Astrocyte (in vitro differentiated cells and primary cell): Measurements from ENCODE around the gene MLPH.

Experiments used
- EZH2 ChIP-seq: IDR thresholded peaks from 2 replicates; pipeline ENCODE4 v1.6.1; 2012; ENCODE audit warnings: mild to moderate bottlenecking, low read length, inconsistent platforms; ENCODE audit not compliant: insufficient read depth
- TF ChIP-seq, protein P1 (sequence below): IDR thresholded peaks from 2 replicates; pipeline ENCODE4 v1.5.1; 2011; ENCODE audit warnings: low read depth, mild to moderate bottlenecking, inconsistent platforms, low read length, moderate library complexity; ENCODE audit not compliant: insufficient read depth

DNA sequence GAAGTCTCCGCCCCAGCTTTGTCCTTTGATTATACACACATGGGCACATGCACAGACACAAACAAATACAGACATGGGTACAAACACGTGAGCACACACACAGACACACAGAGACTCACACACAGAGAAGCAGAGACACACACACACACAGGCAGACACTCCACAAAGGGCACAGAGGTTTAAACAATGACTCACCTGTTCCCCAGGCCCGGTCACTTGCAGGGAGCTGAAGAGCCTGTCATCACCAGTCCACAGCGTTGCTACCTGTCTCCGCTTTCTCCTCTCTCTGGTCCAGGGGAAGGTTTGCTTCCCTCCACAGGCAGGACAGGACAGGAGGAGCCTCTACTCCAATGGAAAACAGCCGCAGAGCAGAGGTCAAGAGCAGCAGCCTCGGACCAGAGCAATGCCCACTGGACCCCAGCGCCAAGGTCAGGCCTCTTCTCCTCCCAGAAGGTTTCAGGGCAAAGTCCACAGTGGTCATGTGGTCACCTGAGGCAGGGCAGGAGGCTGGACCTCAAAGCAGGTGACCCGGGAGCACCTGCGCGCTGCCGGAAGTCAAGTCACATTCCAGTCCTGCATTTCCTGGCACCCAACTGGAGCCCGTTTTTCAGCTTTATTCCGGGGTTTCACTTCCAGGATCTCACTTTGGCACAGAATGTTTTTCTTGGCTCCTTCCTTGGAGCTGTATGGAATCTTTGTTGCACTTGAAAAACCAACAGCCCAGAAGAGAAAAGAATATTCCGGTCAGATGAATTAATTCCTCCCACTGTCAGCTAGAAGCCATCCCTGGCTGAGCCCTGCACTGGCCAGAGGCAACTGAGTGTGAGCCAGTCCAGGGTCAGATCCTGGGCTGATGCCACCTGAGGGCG is 103.5 kb downstream of the MLPH start, which contains the start of gene RAB17:
- TF ChIP-seq, protein P1, sequence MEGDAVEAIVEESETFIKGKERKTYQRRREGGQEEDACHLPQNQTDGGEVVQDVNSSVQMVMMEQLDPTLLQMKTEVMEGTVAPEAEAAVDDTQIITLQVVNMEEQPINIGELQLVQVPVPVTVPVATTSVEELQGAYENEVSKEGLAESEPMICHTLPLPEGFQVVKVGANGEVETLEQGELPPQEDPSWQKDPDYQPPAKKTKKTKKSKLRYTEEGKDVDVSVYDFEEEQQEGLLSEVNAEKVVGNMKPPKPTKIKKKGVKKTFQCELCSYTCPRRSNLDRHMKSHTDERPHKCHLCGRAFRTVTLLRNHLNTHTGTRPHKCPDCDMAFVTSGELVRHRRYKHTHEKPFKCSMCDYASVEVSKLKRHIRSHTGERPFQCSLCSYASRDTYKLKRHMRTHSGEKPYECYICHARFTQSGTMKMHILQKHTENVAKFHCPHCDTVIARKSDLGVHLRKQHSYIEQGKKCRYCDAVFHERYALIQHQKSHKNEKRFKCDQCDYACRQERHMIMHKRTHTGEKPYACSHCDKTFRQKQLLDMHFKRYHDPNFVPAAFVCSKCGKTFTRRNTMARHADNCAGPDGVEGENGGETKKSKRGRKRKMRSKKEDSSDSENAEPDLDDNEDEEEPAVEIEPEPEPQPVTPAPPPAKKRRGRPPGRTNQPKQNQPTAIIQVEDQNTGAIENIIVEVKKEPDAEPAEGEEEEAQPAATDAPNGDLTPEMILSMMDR: no peak
- no peak for TF ChIP-seq EZH2
